ENCODE data around the gene OTUD5. TPM values are rescaled to one million over a fixed set of nuclear protein-coding genes. Genes with fewer than 3 reads are reported as not detected.

OTUD5 gene
- total RNA-seq, 1 donor from 2014 or later, result 29.4 TPM

GRCh38 chrX:48937054-48937907, 20.1 kb downstream of the OTUD5 start:
- no peak for DNase-seq

GRCh38 chrX:48936429-48937053, 20.9 kb downstream of the OTUD5 start:
- no peak for DNase-seq

GRCh38 chrX:48935301-48935670, 22.1 kb downstream of the OTUD5 start:
- DNase-seq, result no peak

DNA sequence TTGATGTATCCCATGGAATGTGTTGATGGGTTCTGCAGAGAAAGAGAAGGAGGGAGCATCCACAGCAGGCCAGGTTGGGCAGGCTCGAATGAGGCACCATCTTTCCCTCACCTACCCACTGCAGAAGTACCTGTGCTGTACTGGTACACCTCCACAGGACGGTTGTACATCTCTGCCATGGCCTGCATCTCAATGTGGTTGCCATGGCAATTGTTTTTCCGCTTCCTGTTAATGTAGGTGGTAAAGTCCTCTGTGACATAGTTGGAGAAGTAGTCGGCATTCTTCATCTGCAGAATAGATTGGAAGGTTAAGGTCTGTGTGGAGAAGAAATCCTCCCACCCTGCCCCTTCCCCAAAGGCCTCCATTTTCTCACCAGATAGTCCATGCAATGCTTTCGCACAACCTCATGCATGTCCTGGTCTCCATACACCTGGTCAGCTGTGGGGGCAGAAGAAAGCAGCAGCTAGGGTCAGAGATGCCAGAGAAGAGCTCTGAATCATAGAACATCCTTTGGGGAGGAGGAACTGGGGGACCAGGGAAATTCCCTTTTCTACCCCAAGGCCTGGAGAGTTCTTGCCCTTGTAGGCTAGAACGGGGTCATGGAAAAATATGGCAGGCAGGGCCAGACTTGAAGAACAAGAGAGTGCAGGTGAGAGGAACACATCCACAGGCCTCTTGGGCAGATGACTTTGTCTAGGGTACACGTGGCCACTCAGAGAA, 22.7 kb downstream of the OTUD5 start:
- DNase-seq, result no peak

- no peak for DNase-seq
These were observed 23.6 kb downstream of the OTUD5 start for GRCh38 chrX:48933757-48934156.

GRCh38 chrX:48927736-48928382, 29.5 kb downstream of the OTUD5 start:
- DNase-seq, result no peak

DNA sequence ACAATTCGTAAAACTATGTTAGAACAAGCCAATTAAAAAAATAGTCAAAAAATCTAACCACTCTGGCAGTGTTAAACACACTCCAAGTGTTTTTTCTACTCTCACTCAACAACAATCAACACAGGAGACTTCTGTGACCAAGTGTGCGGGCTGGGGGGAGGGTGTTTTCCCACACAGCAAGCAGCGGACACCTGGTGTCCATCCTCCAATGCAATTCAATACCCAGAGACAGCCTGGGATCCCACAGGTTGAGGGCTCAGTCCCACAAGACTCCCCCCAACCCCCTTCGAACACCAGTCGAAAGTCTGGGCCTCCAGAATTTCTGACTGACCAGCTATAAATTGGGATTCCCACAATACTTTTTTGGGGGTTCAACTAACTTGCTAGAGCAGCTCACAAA, 30.3 kb downstream of the OTUD5 start:
- DNase-seq, result no peak

GRCh38 chrX:48924270-48924669, 33.1 kb downstream of the OTUD5 start:
- no peak for DNase-seq

DNA sequence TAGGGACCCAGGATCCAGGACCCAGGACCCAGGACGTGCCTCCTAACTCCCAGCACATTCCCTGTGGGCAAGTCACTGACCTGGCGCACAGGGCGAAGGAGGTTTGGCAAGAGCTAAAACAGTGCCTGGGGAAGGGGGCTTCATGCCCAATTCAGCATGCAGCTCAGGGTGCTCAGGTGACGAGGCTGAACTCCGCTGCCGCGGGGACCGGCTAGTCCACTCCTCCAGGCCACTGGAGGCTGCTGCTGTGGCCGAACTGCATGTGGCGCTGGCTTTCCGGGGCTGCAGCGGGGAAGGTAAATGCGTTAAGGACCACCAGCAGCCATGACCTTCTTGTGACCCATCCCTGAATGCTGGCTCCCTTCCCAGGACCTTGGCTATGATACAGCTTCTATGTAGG, 33.6 kb downstream of the OTUD5 start:
- no peak for DNase-seq

GRCh38 chrX:48920718-48921104, 36.7 kb downstream of the OTUD5 start:
- DNase-seq, result no peak

DNA sequence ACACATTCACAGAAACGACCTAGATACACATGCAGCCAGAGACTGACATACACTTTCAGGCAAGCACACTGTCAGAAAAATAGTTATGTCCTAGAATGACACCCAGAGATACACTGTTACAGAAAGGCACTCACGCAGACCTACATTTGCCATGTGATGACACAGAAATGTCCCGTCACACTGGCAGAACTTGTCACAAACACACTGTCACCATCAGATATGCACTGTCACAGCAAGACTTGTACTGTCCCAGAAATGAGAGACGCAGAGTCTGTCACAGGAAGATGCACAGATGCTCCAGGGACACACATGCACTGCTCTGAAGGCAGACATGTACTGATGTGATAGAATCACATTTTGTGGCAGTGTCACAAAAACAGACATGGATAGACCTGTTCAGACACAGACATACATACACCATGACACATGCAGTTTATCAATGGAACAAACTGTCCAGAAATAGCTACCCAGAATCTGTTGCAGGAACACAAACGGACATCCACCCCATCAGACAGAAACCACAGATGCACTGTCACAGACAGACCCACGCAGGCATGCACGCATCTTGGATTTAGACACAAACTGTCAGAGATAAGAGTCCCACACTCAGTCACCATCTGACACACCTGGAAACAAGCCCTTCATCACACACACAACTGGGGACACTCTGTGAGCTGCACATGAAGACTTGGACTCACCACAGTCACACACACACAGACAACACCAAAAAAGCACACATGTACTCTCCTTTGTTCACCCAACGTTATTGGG, 37.3 kb downstream of the OTUD5 start:
- no peak for DNase-seq

- DNase-seq, result peak; percentile 27
These were observed 38.0 kb downstream of the OTUD5 start for GRCh38 chrX:48919360-48919841.

DNA sequence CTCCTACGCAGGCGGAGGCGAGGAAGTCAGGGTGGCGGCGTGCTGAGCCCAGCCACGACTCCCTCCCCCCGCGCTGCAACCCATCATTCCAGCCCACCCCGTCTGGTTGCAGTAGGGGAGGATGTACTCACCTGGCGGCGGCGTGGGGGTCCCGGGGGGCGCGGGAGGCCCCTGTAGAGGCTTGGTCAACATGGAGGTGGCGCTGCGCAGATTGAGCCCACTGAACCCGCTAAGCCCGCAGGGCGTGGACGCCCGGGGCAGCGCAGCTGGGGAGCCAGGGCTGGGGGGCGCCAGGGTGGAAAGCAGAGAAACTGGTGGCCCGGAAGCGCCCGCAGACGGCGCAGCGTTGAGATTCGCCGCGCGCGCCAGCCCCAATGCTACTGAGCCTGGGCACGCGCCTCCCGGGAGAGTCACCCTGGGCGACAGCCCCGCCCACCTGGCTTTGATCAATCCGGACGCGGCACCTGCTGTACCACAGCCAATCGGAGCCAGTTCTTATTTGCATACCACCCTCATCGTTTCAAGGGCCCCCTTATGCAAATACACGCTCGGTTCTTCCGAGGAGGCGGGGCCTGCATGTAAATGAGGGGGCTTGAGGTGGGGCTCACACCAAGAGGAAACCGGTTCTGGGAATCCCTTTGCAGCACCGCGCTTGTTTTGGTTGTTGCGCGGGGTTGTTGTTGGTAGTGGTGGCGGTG, 38.6 kb downstream of the OTUD5 start, which contains the start of gene PIM2:
Gene PIM2, minus strand, starts transcription at position 382 of the 698 bp plus-strand sequence. Its CDS starts 190 bp downstream, at position 192.
- peak; percentile 87 for DNase-seq

- DNase-seq, result no peak
These were observed 39.1 kb downstream of the OTUD5 start for GRCh38 chrX:48918301-48918642.

DNA sequence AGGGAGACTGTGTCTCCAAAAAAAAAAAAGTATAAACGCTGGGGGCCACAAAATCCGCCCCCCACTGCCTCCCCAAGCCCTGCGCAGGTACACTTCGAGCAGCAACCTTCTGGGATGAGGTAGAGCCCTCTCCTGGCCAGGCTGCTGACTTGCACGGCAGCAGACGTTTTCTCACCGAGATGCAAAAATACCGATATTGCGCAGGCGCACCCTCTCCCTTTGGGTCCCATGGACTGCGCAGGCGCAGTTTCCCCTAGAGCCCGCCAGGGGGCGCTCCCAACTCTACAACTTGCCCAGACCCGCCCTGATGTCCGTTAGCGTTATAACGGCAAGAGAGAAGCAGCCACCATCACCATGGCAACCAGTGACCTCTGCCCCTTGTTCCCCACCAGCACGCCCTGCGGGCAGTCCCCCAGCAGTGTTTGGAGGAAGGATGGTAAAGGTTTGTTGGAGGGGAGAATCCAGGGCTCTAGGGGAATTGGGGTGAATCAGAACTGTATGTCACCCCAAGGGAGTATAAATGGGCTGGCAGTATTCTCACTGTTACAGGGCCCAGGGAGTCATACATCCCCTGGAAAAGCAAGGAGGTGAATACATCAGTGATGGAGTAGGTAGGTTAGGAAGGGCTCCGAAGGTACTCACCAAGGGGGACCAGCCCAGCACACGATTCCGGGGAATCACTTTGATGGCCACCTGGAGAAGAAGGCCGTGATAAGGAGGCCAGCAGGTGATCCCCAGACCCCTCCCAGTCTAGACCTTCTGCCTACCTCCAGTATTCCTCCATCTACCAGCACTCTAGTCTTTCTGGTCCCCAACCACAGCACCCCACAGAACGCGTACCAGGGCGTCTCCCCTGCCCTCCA, 40.0 kb downstream of the OTUD5 start:
- peak; percentile 88 for DNase-seq

GRCh38 chrX:48914593-48915493, 42.6 kb downstream of the OTUD5 start:
- DNase-seq, result no peak

- DNase-seq, result no peak
These were observed 43.6 kb downstream of the OTUD5 start for GRCh38 chrX:48913605-48914366.

GRCh38 chrX:48911412-48912182, 45.8 kb downstream of the OTUD5 start, which contains the start of gene SLC35A2:
Gene SLC35A2, minus strand, starts transcription at chrX:48911646. Its CDS starts 10 bp downstream, at chrX:48911636.
- peak; percentile 75 for DNase-seq
